Neural crest cell (in vitro differentiated cells): ENCODE results near the gene CYP3A5. TPM values are rescaled to one million over a fixed set of nuclear protein-coding genes. Genes with fewer than 3 reads are reported as not detected.

ENCODE experiments used
- DNase-seq: peaks from one replicate; pipeline ENCODE4 v3.0.0; 2021; ENCODE audit warnings: low read depth, mixed read lengths, low spot score
- H3K27ac Mint-ChIP-seq: one replicate; pipeline ENCODE4 v1.8.0; 2021; ENCODE audit warnings: mild to moderate bottlenecking, mixed read lengths; ENCODE audit not compliant: unreplicated experiment
- H3K27me3 Mint-ChIP-seq: 2 replicates; pipeline ENCODE4 v1.8.0; 2021; ENCODE audit warnings: low read depth, mild to moderate bottlenecking, mixed read lengths
- H3K36me3 Mint-ChIP-seq: 2 replicates; pipeline ENCODE4 v1.8.0; 2021; ENCODE audit warnings: low read depth, mild to moderate bottlenecking, mixed read lengths
- H3K4me1 Mint-ChIP-seq: 2 replicates; pipeline ENCODE4 v1.8.0; 2021; ENCODE audit warnings: mixed read lengths
- H3K4me3 Mint-ChIP-seq: one replicate; pipeline ENCODE4 v1.8.0; 2021; ENCODE audit warnings: mild to moderate bottlenecking, mixed read lengths
- H3K9me3 Mint-ChIP-seq: 2 replicates; pipeline ENCODE4 v1.8.0; 2021; ENCODE audit warnings: mixed read lengths
- CTCF ChIP-seq: fragments of 200-600 bp; sonication (generic); conservative IDR thresholded peaks from 2 replicates; pipeline ENCODE4 v1.5.0; 2021; ENCODE audit warnings: antibody characterized with exemption, mild to moderate bottlenecking
- total RNA-seq: library from RNA; stranded (reverse); gene quantifications from 2 replicates; pipeline ENCODE4 v1.2.1, GENCODE V29; 2021

The CYP3A5 gene
- total RNA-seq, 1 donor from 2014 or later, result not detected

GRCh38 chr7:99648843-99649242 is 31.0 kb downstream of the CYP3A5 start:
- no peak for DNase-seq
- Mint-ChIP-seq H3K27me3 (no peaks in the 10 kb centered on the region), H3K36me3 (peaks cover 28% of the 10 kb centered on the region), H3K4me1 (no peaks in the 10 kb centered on the region), H3K27ac (no peak overlapping the region), H3K4me3 (no peak overlapping the region), H3K9me3 (peaks cover 9% of the 10 kb centered on the region)
- TF ChIP-seq CTCF, result no peak

GRCh38 chr7:99645590-99645989 is 34.2 kb downstream of the CYP3A5 start:
- no peak overlapping the region for H3K27ac Mint-ChIP-seq
- TF ChIP-seq CTCF, result no peak
- H3K4me3 Mint-ChIP-seq, result no peak overlapping the region
- no peaks in the 10 kb centered on the region for H3K27me3 Mint-ChIP-seq
- no peaks in the 10 kb centered on the region for H3K4me1 Mint-ChIP-seq
- H3K9me3 Mint-ChIP-seq, result peaks cover 9% of the 10 kb centered on the region
- DNase-seq, result no peak
- H3K36me3 Mint-ChIP-seq, result peaks cover 31% of the 10 kb centered on the region

GRCh38 chr7:99644431-99644830 is 35.4 kb downstream of the CYP3A5 start:
- no peak overlapping the region for H3K4me3 Mint-ChIP-seq
- H3K36me3 Mint-ChIP-seq, result peaks cover 31% of the 10 kb centered on the region
- no peak for DNase-seq
- TF ChIP-seq CTCF, result no peak
- no peaks in the 10 kb centered on the region for H3K27me3 Mint-ChIP-seq
- H3K27ac Mint-ChIP-seq, result no peak overlapping the region
- no peaks in the 10 kb centered on the region for H3K4me1 Mint-ChIP-seq
- peaks cover 9% of the 10 kb centered on the region for H3K9me3 Mint-ChIP-seq

GRCh38 chr7:99643464-99643863 is 36.3 kb downstream of the CYP3A5 start:
- Mint-ChIP-seq H3K9me3 (peaks cover 9% of the 10 kb centered on the region), H3K27ac (no peak overlapping the region), H3K36me3 (peaks cover 31% of the 10 kb centered on the region), H3K4me1 (no peaks in the 10 kb centered on the region), H3K4me3 (no peak overlapping the region), H3K27me3 (no peaks in the 10 kb centered on the region)
- TF ChIP-seq CTCF, result no peak
- no peak for DNase-seq

GRCh38 chr7:99642027-99642426 is 37.8 kb downstream of the CYP3A5 start:
- Mint-ChIP-seq H3K27me3 (no peaks in the 10 kb centered on the region), H3K27ac (no peak overlapping the region), H3K4me3 (no peak overlapping the region), H3K36me3 (peaks cover 31% of the 10 kb centered on the region), H3K9me3 (peaks cover 9% of the 10 kb centered on the region), H3K4me1 (no peaks in the 10 kb centered on the region)
- DNase-seq, result no peak
- no peak for TF ChIP-seq CTCF

GRCh38 chr7:99639267-99639666 is 40.5 kb downstream of the CYP3A5 start:
- no peaks in the 10 kb centered on the region for H3K4me1 Mint-ChIP-seq
- no peak for DNase-seq
- no peaks in the 10 kb centered on the region for H3K27me3 Mint-ChIP-seq
- H3K27ac Mint-ChIP-seq, result no peak overlapping the region
- TF ChIP-seq CTCF, result no peak
- H3K9me3 Mint-ChIP-seq, result no peaks in the 10 kb centered on the region
- no peak overlapping the region for H3K4me3 Mint-ChIP-seq
- peaks cover 8% of the 10 kb centered on the region for H3K36me3 Mint-ChIP-seq
